GM21717 (cell line): ENCODE results near the gene CMSS1.

Source experiments
- ATAC-seq: cut with Tn5 transposase; IDR thresholded peaks from one replicate; pipeline ENCODE4 v1.9.1; 2021; ENCODE audit warnings: mild to moderate bottlenecking, moderate library complexity; ENCODE audit not compliant: unreplicated experiment

Gene CMSS1

GRCh38 chr3:99954914-99955644, 137.4 kb downstream of the CMSS1 start:
- no peak for ATAC-seq

- no peak for ATAC-seq
Observed at GRCh38 chr3:99955773-99956562, 138.3 kb downstream of the CMSS1 start.

GRCh38 chr3:99957151-99957796, 139.6 kb downstream of the CMSS1 start:
- no peak for ATAC-seq

- no peak for ATAC-seq
Observed at GRCh38 chr3:99958222-99958912, 140.7 kb downstream of the CMSS1 start.

- no peak for ATAC-seq
Observed at GRCh38 chr3:99960123-99960878, 142.6 kb downstream of the CMSS1 start.

DNA sequence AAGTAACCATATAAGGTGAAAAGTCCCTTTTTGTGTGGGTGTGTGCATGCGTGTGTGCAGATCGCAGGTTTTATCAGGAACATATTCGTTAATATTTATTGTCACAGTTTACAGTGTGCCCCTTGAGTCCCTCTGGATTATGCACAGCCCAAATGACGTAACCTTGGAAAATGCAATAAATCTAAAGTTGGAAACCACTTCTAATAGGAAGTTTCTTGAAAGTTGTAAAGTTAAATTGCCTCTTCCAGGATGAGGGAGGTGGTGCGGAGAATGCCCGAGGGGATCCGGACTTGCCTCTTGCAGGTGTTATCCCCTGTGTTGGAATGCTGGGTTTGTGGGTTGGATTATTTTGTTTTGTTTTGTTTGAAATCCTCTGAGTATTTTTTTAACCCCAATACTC, 143.3 kb downstream of the CMSS1 start:
- ATAC-seq: no peak

DNA sequence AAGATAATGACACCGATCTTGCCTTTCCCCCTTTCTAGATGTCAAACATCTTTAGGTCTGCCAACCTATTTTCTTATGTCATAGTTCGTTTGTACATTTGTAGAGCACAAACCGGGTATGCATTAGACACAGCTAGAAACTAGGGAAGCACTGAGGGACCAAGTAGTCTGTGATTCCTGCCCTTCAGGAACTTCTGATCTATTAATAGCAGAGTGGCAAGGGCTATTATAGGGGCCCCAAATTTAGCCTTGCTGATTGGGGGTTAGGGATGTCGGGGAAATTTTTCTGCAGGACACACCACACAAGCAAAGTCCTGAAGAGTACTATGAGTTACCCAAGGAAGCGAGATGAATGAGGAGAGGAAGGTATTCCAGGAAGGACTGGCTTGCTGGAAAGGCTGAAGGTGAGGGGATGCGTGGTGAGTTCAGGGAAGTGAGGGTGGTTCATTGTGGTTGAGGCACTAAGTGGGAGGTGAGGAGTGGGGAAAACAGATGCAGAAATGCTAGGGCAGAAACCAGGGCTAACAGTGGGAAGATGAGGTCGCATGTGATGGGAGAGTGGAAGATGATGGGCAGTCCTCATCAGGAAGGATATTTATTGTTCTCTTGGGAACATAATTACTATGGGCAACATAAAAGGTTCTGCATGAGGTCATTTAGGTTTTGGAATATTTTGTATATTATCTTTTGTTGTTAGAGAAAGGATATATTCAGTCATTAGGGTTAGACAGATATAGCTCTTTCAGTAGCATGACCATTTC, 144.3 kb downstream of the CMSS1 start:
- no peak for ATAC-seq

GRCh38 chr3:99962703-99963102, 145.0 kb downstream of the CMSS1 start:
- ATAC-seq: no peak

DNA sequence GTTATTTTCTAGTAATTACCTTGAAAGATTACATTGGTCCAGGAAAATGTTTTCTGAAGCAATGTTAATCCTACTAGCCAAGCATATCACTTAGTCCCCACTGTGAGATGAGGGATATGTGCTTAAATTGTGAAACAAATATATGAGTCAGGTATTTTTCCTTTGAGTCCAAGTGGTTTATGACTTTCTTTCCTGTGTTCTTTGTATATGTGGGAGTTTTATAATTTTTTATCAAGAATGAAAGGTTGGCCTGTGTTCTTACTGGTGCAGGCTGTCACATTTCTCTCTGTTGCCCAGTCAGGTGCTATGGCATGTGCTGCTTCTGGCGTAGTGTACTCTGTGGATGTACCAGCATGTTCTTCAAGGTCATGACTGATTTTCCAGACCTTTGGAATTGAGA, 147.4 kb downstream of the CMSS1 start:
- no peak for ATAC-seq

- no peak for ATAC-seq
Observed at GRCh38 chr3:99965681-99966408, 148.2 kb downstream of the CMSS1 start.

- ATAC-seq: no peak
Observed at GRCh38 chr3:99966662-99967416, 149.2 kb downstream of the CMSS1 start.

GRCh38 chr3:99967796-99968195, 150.1 kb downstream of the CMSS1 start:
- no peak for ATAC-seq

- ATAC-seq: no peak
Observed at GRCh38 chr3:99969136-99969535, 151.5 kb downstream of the CMSS1 start.

DNA sequence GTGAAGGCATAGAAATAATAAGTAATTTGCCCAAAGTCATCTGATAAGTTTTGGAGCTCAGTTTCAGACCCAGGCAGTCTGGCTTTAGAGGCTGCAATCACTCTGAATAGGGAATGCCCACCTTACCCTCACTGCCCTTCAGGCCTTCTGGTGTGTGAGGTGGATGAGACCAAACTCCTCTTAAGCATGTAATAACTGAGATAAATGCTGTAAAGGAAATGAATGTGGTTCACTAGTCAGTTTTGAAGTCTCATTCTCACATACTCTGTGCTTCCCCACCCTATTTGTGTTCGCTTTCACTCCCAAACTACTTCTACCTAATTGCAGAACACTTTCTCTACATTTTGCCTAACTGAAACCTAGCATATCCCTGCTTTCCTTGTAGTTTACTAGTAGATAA, 152.5 kb downstream of the CMSS1 start:
- ATAC-seq: peak; percentile 94

DNA sequence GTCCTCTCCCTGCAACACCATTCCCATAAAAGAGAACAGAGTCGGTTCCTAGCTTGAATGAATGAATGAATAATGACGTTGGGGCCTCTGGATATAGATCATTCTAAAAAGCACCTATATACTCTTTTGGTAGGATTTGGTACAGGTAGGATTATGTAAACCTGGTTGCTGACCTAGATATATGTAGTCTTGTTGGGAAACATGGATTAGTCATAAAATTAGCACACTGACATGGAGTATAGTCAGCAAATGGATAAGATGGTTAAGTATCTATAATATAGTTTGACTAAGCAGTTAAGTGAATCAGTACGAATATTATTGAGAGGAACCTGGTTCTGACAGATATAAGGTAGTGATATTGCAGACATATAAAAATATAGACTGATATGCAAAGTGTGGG, 154.1 kb downstream of the CMSS1 start:
- ATAC-seq: no peak

GRCh38 chr3:99972380-99973104, 154.9 kb downstream of the CMSS1 start:
- ATAC-seq: no peak

DNA sequence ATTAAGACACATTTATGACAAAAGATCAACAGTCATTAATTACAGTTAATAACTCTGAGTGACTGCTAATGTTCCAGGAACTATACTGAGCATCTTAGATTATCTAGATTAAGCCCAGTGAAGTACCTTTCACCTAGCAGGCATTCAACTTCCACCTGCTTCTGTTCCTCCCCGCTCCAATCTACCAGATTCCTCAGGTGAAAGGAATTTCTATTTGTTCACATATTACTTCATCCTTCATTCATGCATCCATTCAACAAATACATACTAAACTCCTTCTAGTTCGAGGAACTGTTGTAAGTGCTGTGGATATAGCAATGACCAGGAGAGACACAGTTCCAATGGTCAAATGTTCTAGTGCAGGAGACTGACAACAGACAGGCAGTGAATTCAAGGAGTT, 157.3 kb downstream of the CMSS1 start:
- no peak for ATAC-seq

DNA sequence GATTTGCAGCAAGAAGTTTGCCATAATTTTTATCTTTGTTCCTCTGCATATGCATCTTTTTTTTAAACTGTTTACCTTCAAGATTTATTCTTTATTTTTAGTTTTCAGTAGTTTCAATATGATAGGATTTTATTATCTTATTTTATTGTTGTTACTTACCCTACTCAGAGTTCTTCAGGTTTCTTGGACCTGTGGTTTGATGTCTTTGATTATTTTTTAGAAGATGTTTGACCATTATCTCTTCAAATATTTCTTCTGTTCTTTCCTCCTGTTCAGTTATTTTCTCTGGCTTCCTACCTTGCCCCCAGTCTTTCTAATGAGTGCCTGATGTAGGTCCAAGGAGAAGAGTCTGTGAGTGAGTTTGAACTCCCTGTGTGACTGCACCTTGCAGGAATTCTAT, 158.9 kb downstream of the CMSS1 start:
- ATAC-seq: no peak
